Renal cortical epithelial cell (primary cell): ENCODE measurements around the gene SAP30BP. TPM values are rescaled to one million over a fixed set of nuclear protein-coding genes. Genes with fewer than 3 reads are reported as not detected.

Experiments
- DNase-seq: peaks from one replicate; pipeline ENCODE4 v3.0.0-alpha.2; 2011; ENCODE audit warnings: low read depth
- total RNA-seq: library from RNA; depleted of rRNA; stranded (reverse); fragments of >200 nt; gene quantifications from 2 replicates; pipeline ENCODE4 v1.2.3, GENCODE V29; 2014

Gene SAP30BP
- total RNA-seq, 1 donor from 2014 or later = 55.6 TPM

GRCh38 chr17:75757086-75757681, 90.0 kb downstream of the SAP30BP start:
- DNase-seq = no peak

Other genes starting within 250 kb of the SAP30BP start
- gene TMEM94, start 210.7 kb upstream of the SAP30BP start, total RNA-seq = 17.2 and 68.5 TPM in 2 replicates
- 4.3 and 26.2 TPM in 2 replicates for gene CASKIN2, start 151.8 kb upstream of the SAP30BP start, total RNA-seq
- 11.1 and 14.5 TPM in 2 replicates for gene TSEN54, start 150.8 kb upstream of the SAP30BP start, total RNA-seq
- 52.5 and 68.9 TPM in 2 replicates for gene LLGL2, start 141.6 kb upstream of the SAP30BP start, total RNA-seq
- gene MYO15B, start 79.5 kb upstream of the SAP30BP start, total RNA-seq = 1.0 and 3.8 TPM in 2 replicates
- gene SMIM5, start 33.9 kb upstream of the SAP30BP start, total RNA-seq = 0.20 and 1.6 TPM in 2 replicates
- gene RECQL5, start 184 bp upstream of the SAP30BP start, total RNA-seq = 11.1 and 21.3 TPM in 2 replicates
- gene ITGB4, start 54.1 kb downstream of the SAP30BP start, total RNA-seq = 76.9 and 82.5 TPM in 2 replicates
- 16.6 and 51.2 TPM in 2 replicates for gene GALK1, start 97.9 kb downstream of the SAP30BP start, total RNA-seq
- gene UNK, start 117.5 kb downstream of the SAP30BP start, total RNA-seq = 6.6 and 17.2 TPM in 2 replicates
- 0.70 and 0.87 TPM in 2 replicates for gene UNC13D, start 177.1 kb downstream of the SAP30BP start, total RNA-seq
- gene WBP2, start 188.0 kb downstream of the SAP30BP start, total RNA-seq = 21.2 and 37.5 TPM in 2 replicates
- gene TRIM47, start 211.2 kb downstream of the SAP30BP start, total RNA-seq = 36.9 and 39.9 TPM in 2 replicates
- 14.7 and 16.5 TPM in 2 replicates for gene TRIM65, start 229.6 kb downstream of the SAP30BP start, total RNA-seq
- gene MRPL38, start 237.5 kb downstream of the SAP30BP start, total RNA-seq = 32.1 and 33.9 TPM in 2 replicates